Measurements from ENCODE around the gene CACNA1B. TPM values are rescaled to one million over a fixed set of nuclear protein-coding genes. Genes with fewer than 3 reads are reported as not detected.

CACNA1B gene
- total RNA-seq, 1 experiment from 2014 or later: 7.8 TPM

DNA sequence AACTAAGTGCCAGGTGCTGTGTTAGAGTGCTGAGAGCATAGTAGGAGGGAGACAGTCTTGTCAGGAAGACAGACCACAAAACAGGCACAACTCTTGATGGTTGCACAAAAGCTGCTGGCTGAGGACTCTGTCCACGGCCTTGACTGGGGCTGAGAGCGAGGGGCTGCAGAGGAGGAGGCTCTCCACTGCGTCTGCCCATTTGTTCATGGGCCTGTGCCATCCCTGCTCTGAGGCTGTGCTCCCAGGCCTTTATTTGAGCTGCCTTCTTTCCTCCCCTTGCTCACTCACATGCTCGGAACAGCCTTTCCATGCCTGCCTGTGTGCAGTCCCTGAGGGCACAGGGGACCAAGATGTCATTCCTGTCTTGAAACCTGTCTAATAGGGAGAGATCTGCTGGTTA is 147.8 kb downstream of the CACNA1B start:
- no peaks in the 10 kb centered on the region for H3K27me3 ChIP-seq (ENCODE audit: insufficient read depth, low read length)
- no CpG with 5 or more reads among the region's 4 CpGs for WGBS (ENCODE audit: extremely low coverage, insufficient read length, low lambda C conversion rate)
- H3K9me3 ChIP-seq (ENCODE audit: control insufficient read depth, low read depth, low read length): no peaks in the 10 kb centered on the region
- no peak overlapping the region for H4K91ac ChIP-seq (ENCODE audit: insufficient read length, low read depth, low read length)
- no peak overlapping the region for H2BK20ac ChIP-seq (ENCODE audit: low read depth, low read length, poor library complexity, severe bottlenecking)
- H2BK5ac ChIP-seq (ENCODE audit: insufficient read length, low read length): no peak overlapping the region
- Mint-ChIP-seq H3K27ac (no peak overlapping the region), H3K9me3 (no peaks in the 10 kb centered on the region; a peak in 2 of 5 replicates), H3K36me3 (ENCODE audit: insufficient read depth in 1 of 3, low read depth in 3 of 3) (peaks cover 25 to 26% (median 25%) of the 10 kb centered on the region in 3 experiments), H3K27me3 (ENCODE audit: low read depth) (peaks cover 10% of the 10 kb centered on the region), H3K4me1 (peaks cover 3 to 4% of the 10 kb centered on the region in 2 experiments), H3K4me3 (peak overlapping the region; percentile 4 to 36; a peak in 3 of 5 replicates)
- no peak overlapping the region for H2BK120ac ChIP-seq (ENCODE audit: low read depth, low read length, poor library complexity, severe bottlenecking)
- H3K4me2 ChIP-seq (ENCODE audit: insufficient read depth, insufficient read length, low read length): no peak overlapping the region
- TF ChIP-seq CTCF (conservative IDR thresholded peaks at IDR 0.05): no peak
- H3K4me1 ChIP-seq (ENCODE audit: insufficient read depth, low read length): no peaks in the 10 kb centered on the region
- H4K20me1 ChIP-seq (ENCODE audit: control insufficient read depth, insufficient read depth, insufficient read length): no peaks in the 10 kb centered on the region
- no peak for DNase-seq
- no peaks in the 10 kb centered on the region for H3K79me2 ChIP-seq (ENCODE audit: insufficient read depth, low read length)
- H3K18ac ChIP-seq (ENCODE audit: insufficient read length, low read depth, low read length): no peak overlapping the region
- H3K27ac ChIP-seq (ENCODE audit: insufficient read length, low read depth, low read length): no peak overlapping the region
- H2AK5ac ChIP-seq (ENCODE audit: insufficient read length, low read length): no peak overlapping the region
- no peak overlapping the region for H3K14ac ChIP-seq (ENCODE audit: insufficient read depth, low read length)
- peaks cover 4% of the 10 kb centered on the region for H3K23me2 ChIP-seq (ENCODE audit: insufficient read length, low read depth, low read length, poor library complexity, severe bottlenecking)
- no peak overlapping the region for H2AFZ ChIP-seq (ENCODE audit: low read length)
- H3K4ac ChIP-seq (ENCODE audit: low read depth, low read length): no peak overlapping the region
- H2BK15ac ChIP-seq (ENCODE audit: low read depth, low read length): no peak overlapping the region
- no peak overlapping the region for H4K8ac ChIP-seq (replicated peaks; ENCODE audit: insufficient read length, low read depth, low read length)
- no peak overlapping the region for H3K9ac ChIP-seq (ENCODE audit: extremely low read depth, insufficient read length, low read length)
- H2BK12ac ChIP-seq (ENCODE audit: insufficient read length, low read depth, low read length): no peak overlapping the region
- H4K5ac ChIP-seq (ENCODE audit: insufficient read length, low read depth, low read length): no peak overlapping the region
- no peaks in the 10 kb centered on the region for H3K79me1 ChIP-seq (ENCODE audit: insufficient read depth, low read depth, low read length, poor library complexity, severe bottlenecking)
- H3T11ph ChIP-seq (ENCODE audit: low read length): no peak overlapping the region
- no peak overlapping the region for H3K56ac ChIP-seq (ENCODE audit: insufficient read length, low read depth, low read length)
- H3K23ac ChIP-seq (ENCODE audit: insufficient read length, low read depth, low read length): no peak overlapping the region
